ENCODE data around the gene MAP2K3.
"Not testable (repeated sequence)": the region's sequence is repeated elsewhere in the genome, so short reads cannot be mapped to it uniquely, and the experiment has no call there.

GRCh38 chr17:21314701-21315111, 30.2 kb downstream of the MAP2K3 start:
- TF ChIP-seq CTCF (conservative IDR thresholded peaks at IDR 0.05; ENCODE audit: low read depth, low read length); RFX5 (IDR thresholded peaks at IDR 0.05; ENCODE audit: low read depth, low read length); POLR2A (IDR thresholded peaks at IDR 0.05; ENCODE audit: low read depth, low read length); MXI1 (IDR thresholded peaks at IDR 0.05; ENCODE audit: borderline replicate concordance, low read depth, low read length); FOS (IDR thresholded peaks at IDR 0.05; ENCODE audit: low read depth, low read length); CEBPB (IDR thresholded peaks at IDR 0.05; ENCODE audit: low read depth, low read length); RAD21 (IDR thresholded peaks at IDR 0.05; ENCODE audit: low read length); USF2 (IDR thresholded peaks at IDR 0.05; ENCODE audit: low read depth, low read length): not testable (repeated sequence)
